PC-9 (cell line): ENCODE measurements around the gene DOCK9.

Source experiments
- EZH2 ChIP-seq: fragments of 200-600 bp; sonication (generic); IDR thresholded peaks from 2 replicates; pipeline ENCODE4 v1.8.0; 2017; ENCODE audit warnings: antibody characterized with exemption, low read depth
- TF ChIP-seq, protein P1 (sequence below): fragments of 200-600 bp; sonication (generic); conservative IDR thresholded peaks from 2 replicates; pipeline ENCODE4 v1.6.1; 2017; ENCODE audit warnings: mixed run types, antibody characterized with exemption, mild to moderate bottlenecking, moderate library complexity

DNA sequence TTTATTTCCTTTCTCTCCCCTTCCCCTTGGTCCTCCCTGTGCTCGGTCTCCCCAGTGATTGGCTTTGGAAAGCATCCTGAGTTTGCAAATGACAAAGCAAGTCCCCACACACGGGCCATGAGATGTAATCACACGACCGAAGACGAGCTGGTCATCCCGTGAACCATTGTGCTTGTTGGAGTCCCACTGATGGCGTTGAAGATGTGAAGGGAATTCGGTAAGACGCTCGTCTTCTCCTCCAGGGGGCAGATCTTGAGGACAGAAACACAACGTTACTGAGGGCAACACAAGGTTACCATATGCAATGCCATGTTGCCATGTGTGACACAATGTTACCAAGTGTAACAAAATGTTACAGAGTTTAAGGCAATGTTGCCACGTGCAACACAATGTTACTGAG lies 183.4 kb downstream of the DOCK9 start:
- TF ChIP-seq, protein P1, sequence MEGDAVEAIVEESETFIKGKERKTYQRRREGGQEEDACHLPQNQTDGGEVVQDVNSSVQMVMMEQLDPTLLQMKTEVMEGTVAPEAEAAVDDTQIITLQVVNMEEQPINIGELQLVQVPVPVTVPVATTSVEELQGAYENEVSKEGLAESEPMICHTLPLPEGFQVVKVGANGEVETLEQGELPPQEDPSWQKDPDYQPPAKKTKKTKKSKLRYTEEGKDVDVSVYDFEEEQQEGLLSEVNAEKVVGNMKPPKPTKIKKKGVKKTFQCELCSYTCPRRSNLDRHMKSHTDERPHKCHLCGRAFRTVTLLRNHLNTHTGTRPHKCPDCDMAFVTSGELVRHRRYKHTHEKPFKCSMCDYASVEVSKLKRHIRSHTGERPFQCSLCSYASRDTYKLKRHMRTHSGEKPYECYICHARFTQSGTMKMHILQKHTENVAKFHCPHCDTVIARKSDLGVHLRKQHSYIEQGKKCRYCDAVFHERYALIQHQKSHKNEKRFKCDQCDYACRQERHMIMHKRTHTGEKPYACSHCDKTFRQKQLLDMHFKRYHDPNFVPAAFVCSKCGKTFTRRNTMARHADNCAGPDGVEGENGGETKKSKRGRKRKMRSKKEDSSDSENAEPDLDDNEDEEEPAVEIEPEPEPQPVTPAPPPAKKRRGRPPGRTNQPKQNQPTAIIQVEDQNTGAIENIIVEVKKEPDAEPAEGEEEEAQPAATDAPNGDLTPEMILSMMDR, result no peak
- no peak for TF ChIP-seq EZH2
